ENCODE results near the gene IGDCC3. TPM values are rescaled to one million over a fixed set of nuclear protein-coding genes. Genes with fewer than 3 reads are reported as not detected.

Gene IGDCC3
- total and polyA plus RNA-seq, 10 of the 15 experiments (the other 5 are each of a cell fraction or from before 2014, with no cell fraction given), result 0.10 to 0.20 (median 0.15) TPM; not detected in 7

DNA sequence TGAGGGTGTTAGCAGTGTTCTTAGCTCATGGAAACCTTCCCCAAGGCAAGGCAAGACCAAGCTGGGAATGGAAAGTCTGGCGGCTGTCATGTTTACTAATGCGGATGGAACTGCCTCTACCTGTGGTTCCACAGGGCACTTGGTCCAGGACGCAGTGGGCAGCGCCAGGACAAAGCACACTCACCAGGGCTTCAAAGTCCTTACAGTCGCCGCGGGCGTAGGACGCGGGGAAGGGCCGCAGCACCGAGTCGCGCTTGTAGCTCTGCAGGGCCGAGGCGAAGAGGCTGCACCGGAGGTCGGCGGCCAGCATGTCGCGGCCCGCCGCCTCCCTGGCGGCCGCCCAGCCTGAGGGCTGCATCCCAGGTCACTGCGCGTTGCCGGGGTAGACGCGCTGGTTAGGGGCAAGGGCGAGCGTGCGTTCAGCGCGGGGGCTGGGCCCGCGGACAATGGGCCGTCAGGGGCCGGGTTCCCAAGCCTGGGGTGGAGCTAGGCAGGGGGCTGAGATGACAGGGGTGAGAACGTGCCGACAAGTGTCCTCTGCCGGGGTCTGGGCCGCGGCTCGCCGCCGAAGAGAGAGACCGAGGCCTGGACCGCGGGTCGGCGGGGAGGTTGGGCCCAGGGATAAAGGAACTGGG is 91.6 kb downstream of the IGDCC3 start (continued):
- TF ChIP-seq WRNIP1 (IDR thresholded peaks at IDR 0.05; ENCODE audit: borderline replicate concordance, low read depth, low read length), result no peak
- no peak for TF ChIP-seq FOS (IDR thresholded peaks at IDR 0.05; ENCODE audit: borderline replicate concordance, extremely low read depth, insufficient read length)
- no peak for TF ChIP-seq HDAC2 (IDR thresholded peaks at IDR 0.05)
- TF ChIP-seq ATF7 (IDR thresholded peaks at IDR 0.05; ENCODE audit: low read depth), result no peak
- 0 out of 2 replicates have a peak, but pooled peaks have one; percentile 11 for TF ChIP-seq MLLT1 (IDR thresholded peaks at IDR 0.05)
- TF ChIP-seq ZBTB33 (IDR thresholded peaks at IDR 0.05), result no peak
- no peak for TF ChIP-seq POLR2A (IDR thresholded peaks at IDR 0.05; ENCODE audit: low read depth, low read length)
- TF ChIP-seq IKZF1 (conservative IDR thresholded peaks at IDR 0.05), result no peak; the same call in 1 of the 2 replicates
- TF ChIP-seq SMARCA5 (IDR thresholded peaks at IDR 0.05), result peak; percentile 14; the same call in 1 of the 2 replicates
- TF ChIP-seq SUZ12 (IDR thresholded peaks at IDR 0.05; ENCODE audit: unreplicated experiment), result no peak
- TF ChIP-seq SMAD1 (IDR thresholded peaks at IDR 0.05; ENCODE audit: low read depth, partially characterized antibody), result no peak
- TF ChIP-seq ZZZ3 (IDR thresholded peaks at IDR 0.05; ENCODE audit: control insufficient read depth, insufficient read length, low read depth), result no peak
- no peak for TF ChIP-seq KDM1A (IDR thresholded peaks at IDR 0.05; ENCODE audit: borderline replicate concordance)
- TF ChIP-seq, protein P1, sequence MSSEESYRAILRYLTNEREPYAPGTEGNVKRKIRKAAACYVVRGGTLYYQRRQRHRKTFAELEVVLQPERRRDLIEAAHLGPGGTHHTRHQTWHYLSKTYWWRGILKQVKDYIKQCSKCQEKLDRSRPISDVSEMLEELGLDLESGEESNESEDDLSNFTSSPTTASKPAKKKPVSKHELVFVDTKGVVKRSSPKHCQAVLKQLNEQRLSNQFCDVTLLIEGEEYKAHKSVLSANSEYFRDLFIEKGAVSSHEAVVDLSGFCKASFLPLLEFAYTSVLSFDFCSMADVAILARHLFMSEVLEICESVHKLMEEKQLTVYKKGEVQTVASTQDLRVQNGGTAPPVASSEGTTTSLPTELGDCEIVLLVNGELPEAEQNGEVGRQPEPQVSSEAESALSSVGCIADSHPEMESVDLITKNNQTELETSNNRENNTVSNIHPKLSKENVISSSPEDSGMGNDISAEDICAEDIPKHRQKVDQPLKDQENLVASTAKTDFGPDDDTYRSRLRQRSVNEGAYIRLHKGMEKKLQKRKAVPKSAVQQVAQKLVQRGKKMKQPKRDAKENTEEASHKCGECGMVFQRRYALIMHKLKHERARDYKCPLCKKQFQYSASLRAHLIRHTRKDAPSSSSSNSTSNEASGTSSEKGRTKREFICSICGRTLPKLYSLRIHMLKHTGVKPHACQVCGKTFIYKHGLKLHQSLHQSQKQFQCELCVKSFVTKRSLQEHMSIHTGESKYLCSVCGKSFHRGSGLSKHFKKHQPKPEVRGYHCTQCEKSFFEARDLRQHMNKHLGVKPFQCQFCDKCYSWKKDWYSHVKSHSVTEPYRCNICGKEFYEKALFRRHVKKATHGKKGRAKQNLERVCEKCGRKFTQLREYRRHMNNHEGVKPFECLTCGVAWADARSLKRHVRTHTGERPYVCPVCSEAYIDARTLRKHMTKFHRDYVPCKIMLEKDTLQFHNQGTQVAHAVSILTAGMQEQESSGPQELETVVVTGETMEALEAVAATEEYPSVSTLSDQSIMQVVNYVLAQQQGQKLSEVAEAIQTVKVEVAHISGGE (CRISPR knock-in tag; IDR thresholded peaks at IDR 0.05), result no peak
- 0 out of 2 replicates have a peak, but pooled peaks have one; percentile 6 for TF ChIP-seq SIN3A (IDR thresholded peaks at IDR 0.05; ENCODE audit: low read depth, low read length)
- TF ChIP-seq NFYA (IDR thresholded peaks at IDR 0.05; ENCODE audit: borderline replicate concordance, low read depth, low read length), result no peak
- no peak for TF ChIP-seq TARDBP (IDR thresholded peaks at IDR 0.05; ENCODE audit: borderline replicate concordance)
- no peak for TF ChIP-seq YBX1 (IDR thresholded peaks at IDR 0.05)
- TF ChIP-seq RAD51 (IDR thresholded peaks at IDR 0.05), result no peak
